Gastroesophageal sphincter (tissue), 4 donors: ENCODE data around the gene CGNL1. TPM values are rescaled to one million over a fixed set of nuclear protein-coding genes. Genes with fewer than 3 reads are reported as not detected.

Experiments
- ATAC-seq: fragments of 150-250 bp; one replicate; pipeline ENCODE4 v1.9.1; 2016; ENCODE audit warnings: mild to moderate bottlenecking, moderate library complexity
- H3K27ac ChIP-seq, 4 donors: fragments of 200-600 bp; sonication (generic) in 3 of 4; 1 replicate in 3 of 4; 2 replicates in 1 of 4; pipeline ENCODE4 v1.5.1; 2016 to 2019
- H3K27me3 ChIP-seq: fragments of 200-600 bp; sonication (generic); one replicate; pipeline ENCODE4 v1.5.1; 2019
- H3K36me3 ChIP-seq, 2 donors: fragments of 200-600 bp; sonication (generic); one replicate each; pipeline ENCODE4 v1.5.1; 2019; ENCODE audit warnings: control low read depth in 1 of 2
- H3K4me1 ChIP-seq, 3 donors: fragments of 200-600 bp; sonication (generic); 1 replicate in 2 of 3; 2 replicates in 1 of 3; pipeline ENCODE4 v1.5.1; 2016 to 2019; ENCODE audit warnings: control low read depth in 2 of 3
- H3K4me3 ChIP-seq, 2 donors: fragments of 200-600 bp; sonication (generic); one replicate each; pipeline ENCODE4 v1.5.1; 2019; ENCODE audit warnings: mild to moderate bottlenecking in 1 of 2, moderate library complexity in 1 of 2
- H3K9me3 ChIP-seq, 3 donors: fragments of 200-600 bp; sonication (generic); one replicate each; pipeline ENCODE4 v1.5.1; 2017 to 2019; ENCODE audit warnings: control low read depth in 2 of 3
- EP300 ChIP-seq: sonication (generic); formaldehyde crosslinking; IDR thresholded peaks from one replicate; pipeline ENCODE4 v1.6.1; 2017; ENCODE audit warnings: antibody characterized with exemption, mild to moderate bottlenecking
- POLR2A ChIP-seq, 2 donors: fragments of 450-650 bp; IDR thresholded peaks; one replicate each; pipeline ENCODE4 v1.6.1; 2017; ENCODE audit warnings: antibody characterized with exemption in 2 of 2, mild to moderate bottlenecking in 2 of 2, moderate library complexity in 1 of 2
- POLR2AphosphoS5 ChIP-seq: sonication (generic); formaldehyde crosslinking; IDR thresholded peaks from one replicate; pipeline ENCODE4 v1.6.1; 2017; ENCODE audit warnings: antibody characterized with exemption
- WGBS, 2 donors: methylation state at CpG; one replicate each; pipeline ENCODE4 v1.1.5; 2018; ENCODE audit warnings: low coverage in 1 of 2; 5-methylcytosine and 5-hydroxymethylcytosine counted together
- total RNA-seq, 4 donors: library from RNA; depleted of rRNA; stranded (reverse); fragments of >200 nt; gene quantifications; one replicate each; pipeline ENCODE4 v1.1.0, GENCODE V29; 2016
- TF ChIP-seq, protein P1 (sequence below), 4 experiments: fragments of 200-600 bp in 2 of 4; fragments of 450-650 bp in 2 of 4; sonication (generic) in 1 of 4; IDR thresholded peaks; one replicate each; pipeline ENCODE4 v1.5.1; 2017 to 2019; ENCODE audit warnings: antibody characterized with exemption in 4 of 4, mild to moderate bottlenecking in 2 of 4, moderate library complexity in 2 of 4

Gene CGNL1
- total RNA-seq, 4 donors from 2014 or later = 8.5 to 36.4 (median 16.7) TPM

DNA sequence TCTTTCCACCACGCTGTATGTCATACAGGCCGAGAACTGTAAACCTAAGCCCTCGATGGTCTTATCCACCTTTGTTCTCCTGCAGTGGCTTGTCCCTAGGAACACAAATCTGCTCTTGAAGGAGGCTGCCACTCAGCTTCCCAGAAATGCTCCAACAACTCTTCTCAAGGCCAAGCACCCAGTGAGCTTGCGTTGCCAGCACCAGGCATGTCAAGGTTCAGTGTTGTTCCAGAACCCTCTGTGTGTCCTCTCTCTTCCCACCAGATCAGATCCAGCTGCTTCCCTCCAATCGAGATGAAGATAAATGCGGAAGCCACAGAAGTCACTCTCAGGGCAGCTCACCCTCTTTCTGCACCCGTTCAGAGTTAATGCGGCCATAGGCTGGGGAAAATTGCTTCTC is 204.1 kb downstream of the CGNL1 start:
- Histone ChIP-seq H3K27ac (no peak overlapping the region), H3K27me3 (peaks cover 9% of the 10 kb centered on the region), H3K4me3 (no peak overlapping the region), H3K4me1 (no peaks in the 10 kb centered on the region), H3K36me3 (no peaks in the 10 kb centered on the region), H3K9me3 (peaks cover 0 to 14% (median 0%) of the 10 kb centered on the region in 3 donors)
- ATAC-seq = no peak
- 80 to 87% methylated on average over 7 to 8 of the region's 8 CpGs for WGBS, 2 donors
- TF ChIP-seq POLR2AphosphoS5 (no peak), EP300 (no peak), POLR2A (IDR thresholded peaks at IDR 0.05) (no peak)
- TF ChIP-seq, protein P1, sequence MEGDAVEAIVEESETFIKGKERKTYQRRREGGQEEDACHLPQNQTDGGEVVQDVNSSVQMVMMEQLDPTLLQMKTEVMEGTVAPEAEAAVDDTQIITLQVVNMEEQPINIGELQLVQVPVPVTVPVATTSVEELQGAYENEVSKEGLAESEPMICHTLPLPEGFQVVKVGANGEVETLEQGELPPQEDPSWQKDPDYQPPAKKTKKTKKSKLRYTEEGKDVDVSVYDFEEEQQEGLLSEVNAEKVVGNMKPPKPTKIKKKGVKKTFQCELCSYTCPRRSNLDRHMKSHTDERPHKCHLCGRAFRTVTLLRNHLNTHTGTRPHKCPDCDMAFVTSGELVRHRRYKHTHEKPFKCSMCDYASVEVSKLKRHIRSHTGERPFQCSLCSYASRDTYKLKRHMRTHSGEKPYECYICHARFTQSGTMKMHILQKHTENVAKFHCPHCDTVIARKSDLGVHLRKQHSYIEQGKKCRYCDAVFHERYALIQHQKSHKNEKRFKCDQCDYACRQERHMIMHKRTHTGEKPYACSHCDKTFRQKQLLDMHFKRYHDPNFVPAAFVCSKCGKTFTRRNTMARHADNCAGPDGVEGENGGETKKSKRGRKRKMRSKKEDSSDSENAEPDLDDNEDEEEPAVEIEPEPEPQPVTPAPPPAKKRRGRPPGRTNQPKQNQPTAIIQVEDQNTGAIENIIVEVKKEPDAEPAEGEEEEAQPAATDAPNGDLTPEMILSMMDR (IDR thresholded peaks at IDR 0.05) = no peak

DNA sequence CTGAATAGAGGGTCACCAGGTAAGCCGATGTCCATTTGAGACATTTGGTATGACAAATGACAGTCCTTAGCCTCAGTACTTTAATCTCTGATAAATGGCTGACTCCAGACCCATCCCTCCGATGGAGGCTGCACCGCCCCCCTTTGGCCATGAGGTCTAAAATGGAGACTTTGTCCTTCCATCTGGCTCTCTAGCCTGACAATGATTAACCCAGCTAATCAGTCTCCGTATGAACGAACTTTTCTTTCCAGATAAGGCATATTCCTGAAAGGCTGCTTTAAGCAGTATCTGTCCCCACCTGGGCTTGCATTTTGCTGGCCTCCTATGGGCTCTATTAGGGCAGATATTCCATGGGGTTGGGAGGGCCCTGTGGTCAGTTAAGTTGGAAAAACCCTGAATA is 204.6 kb downstream of the CGNL1 start:
- no peak for TF ChIP-seq POLR2AphosphoS5
- TF ChIP-seq EP300 = no peak
- TF ChIP-seq, protein P1 (IDR thresholded peaks at IDR 0.05) = no peak
- TF ChIP-seq POLR2A (IDR thresholded peaks at IDR 0.05) = no peak
- H3K36me3 ChIP-seq = no peaks in the 10 kb centered on the region
- peaks cover 9% of the 10 kb centered on the region for H3K27me3 ChIP-seq
- WGBS, 2 donors = 80 to 100% methylated on average over 3 to 5 of the region's 5 CpGs
- no peak overlapping the region for H3K27ac ChIP-seq
- H3K9me3 ChIP-seq = peaks cover 0 to 14% (median 0%) of the 10 kb centered on the region in 3 donors
- H3K4me3 ChIP-seq = no peak overlapping the region
- no peak for ATAC-seq
- no peaks in the 10 kb centered on the region for H3K4me1 ChIP-seq

DNA sequence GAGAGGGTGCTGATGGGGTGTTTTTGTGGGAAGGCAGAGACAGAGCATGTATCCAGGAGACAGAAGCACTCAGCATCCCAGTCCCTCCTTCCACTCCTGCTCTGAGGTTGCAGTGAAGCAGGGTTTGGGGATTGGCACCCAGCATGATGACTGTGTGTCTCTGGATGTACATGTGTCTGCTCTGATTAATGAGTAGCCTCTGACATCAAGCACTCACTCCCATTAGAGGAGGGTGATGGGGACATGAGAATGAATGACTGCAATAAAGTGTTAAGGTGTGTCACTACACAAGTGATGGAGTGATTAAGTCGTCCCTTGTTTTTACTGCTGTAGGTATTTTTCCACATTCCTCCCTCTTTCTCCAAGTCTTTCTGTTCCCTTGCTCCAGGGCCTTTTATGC is 205.8 kb downstream of the CGNL1 start:
- no peak for ATAC-seq
- peaks cover 9% of the 10 kb centered on the region for H3K27me3 ChIP-seq
- H3K4me3 ChIP-seq = no peak overlapping the region
- H3K9me3 ChIP-seq = peaks cover 0 to 14% (median 0%) of the 10 kb centered on the region in 3 donors
- 70 to 80% methylated on average over 1 of the region's 1 CpG for WGBS, 2 donors
- H3K36me3 ChIP-seq = no peaks in the 10 kb centered on the region
- no peaks in the 10 kb centered on the region for H3K4me1 ChIP-seq
- no peak for TF ChIP-seq POLR2AphosphoS5
- no peak for TF ChIP-seq POLR2A (IDR thresholded peaks at IDR 0.05)
- TF ChIP-seq EP300 = no peak
- TF ChIP-seq, protein P1 (IDR thresholded peaks at IDR 0.05) = no peak
- no peak overlapping the region for H3K27ac ChIP-seq

DNA sequence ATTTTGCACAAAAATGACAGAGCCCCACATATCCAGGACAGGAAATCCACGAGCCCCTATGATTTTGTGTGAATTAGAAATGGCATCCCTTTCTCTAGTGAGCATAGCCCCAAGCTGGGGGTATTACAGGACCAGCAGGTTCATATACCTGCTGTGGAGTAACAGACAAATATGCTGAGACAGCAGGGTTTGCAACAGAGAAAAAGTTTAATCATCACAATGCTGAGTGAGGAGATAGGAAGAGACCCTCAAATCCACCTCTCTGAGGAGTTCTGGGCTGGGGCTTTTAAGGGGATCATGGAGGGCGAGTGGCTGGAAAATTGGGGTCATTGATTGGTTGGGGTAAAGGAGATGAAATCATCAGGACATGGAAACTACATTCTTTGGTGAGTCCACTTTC is 207.0 kb downstream of the CGNL1 start:
- Histone ChIP-seq H3K36me3 (no peaks in the 10 kb centered on the region), H3K27me3 (peaks cover 9% of the 10 kb centered on the region), H3K27ac (no peak overlapping the region), H3K4me1 (no peaks in the 10 kb centered on the region), H3K4me3 (no peak overlapping the region), H3K9me3 (peaks cover 0 to 14% (median 0%) of the 10 kb centered on the region in 3 donors)
- ATAC-seq = no peak
- no peak for TF ChIP-seq POLR2AphosphoS5
- TF ChIP-seq EP300 = no peak
- TF ChIP-seq, protein P1 (IDR thresholded peaks at IDR 0.05) = no peak
- 77 to 83% methylated on average over 1 to 2 of the region's 2 CpGs for whole genome bisulfite sequencing, 2 donors

DNA sequence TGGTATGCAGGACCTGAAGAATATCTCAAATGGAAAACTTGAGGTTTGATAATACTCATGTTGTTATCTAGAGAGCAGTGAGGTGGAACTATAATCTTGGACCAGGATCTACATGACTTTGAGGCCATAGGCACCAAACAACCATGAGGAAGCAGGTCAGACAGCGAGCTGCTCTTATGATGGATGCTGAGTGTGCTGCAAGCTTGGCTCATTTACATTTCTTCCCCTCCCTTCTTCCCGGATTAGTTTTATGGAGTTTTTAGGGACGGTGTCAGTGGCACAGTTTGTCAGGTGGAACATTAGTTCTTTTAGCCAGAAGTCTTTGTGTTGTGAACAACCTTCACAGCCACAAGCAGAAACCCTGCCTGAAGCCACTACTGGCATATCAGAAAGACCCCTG is 207.4 kb downstream of the CGNL1 start:
- no peak for ATAC-seq
- no peak for TF ChIP-seq POLR2A (IDR thresholded peaks at IDR 0.05)
- TF ChIP-seq, protein P1 (IDR thresholded peaks at IDR 0.05) = no peak
- TF ChIP-seq EP300 = no peak
- WGBS, 2 donors = 100% methylated on average over 1 of the region's 3 CpGs; no CpG with 5 or more reads in 1 of the 2 donors

More for the DNA sequence above, 207.4 kb downstream of the CGNL1 start:
- no peaks in the 10 kb centered on the region for H3K36me3 ChIP-seq
- peaks cover 9% of the 10 kb centered on the region for H3K27me3 ChIP-seq
- H3K4me1 ChIP-seq = no peaks in the 10 kb centered on the region
- H3K27ac ChIP-seq = no peak overlapping the region
- peaks cover 0 to 14% (median 0%) of the 10 kb centered on the region in 3 donors for H3K9me3 ChIP-seq
- H3K4me3 ChIP-seq = no peak overlapping the region
